Medulla oblongata (tissue), 1 donor: Measurements from ENCODE around the gene CCDC88C.

Experiments
- DNase-seq: peaks from one replicate; pipeline ENCODE4 v3.0.0-alpha.2; 2015; ENCODE audit errors: extremely low spot score

CCDC88C gene

DNA sequence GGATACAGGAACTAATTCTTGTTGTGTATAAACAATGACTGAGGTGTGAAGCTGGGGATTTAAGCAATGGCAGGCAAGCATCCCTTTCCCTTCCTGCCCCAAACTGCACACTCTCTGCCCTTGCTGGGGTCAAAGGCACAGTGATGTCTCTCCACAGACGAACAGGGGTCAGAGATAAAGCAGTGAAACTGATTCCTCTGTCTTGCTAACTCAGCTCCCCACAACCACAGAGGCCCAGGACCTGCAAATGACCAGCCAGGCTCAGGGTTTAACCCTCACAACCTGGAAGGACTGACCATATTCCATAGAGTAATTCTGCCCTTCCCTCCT, 67.2 kb downstream of the CCDC88C start:
- DNase-seq: no peak

DNA sequence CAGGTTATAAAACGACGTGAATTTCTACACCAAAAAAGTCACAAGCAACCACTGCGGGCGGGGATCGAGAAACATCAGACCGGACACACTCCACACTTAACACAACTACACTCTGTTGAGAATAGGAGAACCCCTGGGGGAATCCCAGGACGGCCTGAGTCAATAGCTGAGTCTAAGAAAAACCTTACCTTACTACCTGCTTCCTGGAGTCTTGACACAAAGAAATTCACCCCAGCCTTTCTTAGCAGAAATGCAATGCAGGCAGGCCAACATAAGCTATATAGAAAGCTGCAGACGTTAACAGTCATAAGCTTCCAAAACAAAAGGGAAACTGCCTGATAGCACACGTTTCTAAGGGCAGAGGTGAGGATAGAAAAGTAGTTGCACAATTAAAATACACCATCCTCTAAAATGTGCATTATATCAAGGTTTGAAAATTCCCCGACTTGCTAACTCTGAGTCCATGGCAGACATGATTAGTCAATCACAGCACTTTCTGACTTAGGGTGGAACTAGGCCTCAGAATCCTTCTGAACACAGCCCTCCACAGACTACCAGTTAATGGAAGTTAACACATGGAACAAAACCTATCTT, 68.0 kb downstream of the CCDC88C start:
- DNase-seq: no peak

DNA sequence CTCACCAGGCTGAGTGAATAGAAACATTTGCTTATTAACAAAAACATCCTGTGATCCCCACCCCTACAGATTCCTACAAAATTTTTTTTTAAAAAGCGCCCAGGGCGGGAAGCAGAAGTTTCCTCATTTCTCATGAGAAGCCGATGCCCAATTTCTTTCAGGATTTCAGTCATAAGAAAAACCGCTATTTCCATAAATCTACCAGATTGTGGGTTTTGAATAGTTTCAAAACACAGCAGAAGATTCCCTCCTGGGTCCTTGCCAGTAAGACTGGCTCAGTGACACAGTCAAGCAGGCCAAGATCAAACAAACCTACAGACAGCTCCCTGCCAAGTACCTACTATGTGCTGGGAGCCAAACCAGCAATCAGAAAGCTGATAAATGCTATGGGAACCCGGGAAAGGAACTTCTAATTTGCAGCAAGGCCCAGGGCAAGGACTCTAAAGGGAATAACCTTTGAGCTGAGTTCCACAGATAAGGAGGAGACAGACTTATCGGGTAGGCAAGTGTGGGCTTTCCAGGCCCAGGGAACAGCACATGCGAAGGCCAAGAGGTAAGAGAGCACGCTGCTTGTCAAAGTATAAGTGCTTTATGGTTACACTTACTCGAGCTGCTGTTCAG, 68.7 kb downstream of the CCDC88C start:
- DNase-seq: no peak

DNA sequence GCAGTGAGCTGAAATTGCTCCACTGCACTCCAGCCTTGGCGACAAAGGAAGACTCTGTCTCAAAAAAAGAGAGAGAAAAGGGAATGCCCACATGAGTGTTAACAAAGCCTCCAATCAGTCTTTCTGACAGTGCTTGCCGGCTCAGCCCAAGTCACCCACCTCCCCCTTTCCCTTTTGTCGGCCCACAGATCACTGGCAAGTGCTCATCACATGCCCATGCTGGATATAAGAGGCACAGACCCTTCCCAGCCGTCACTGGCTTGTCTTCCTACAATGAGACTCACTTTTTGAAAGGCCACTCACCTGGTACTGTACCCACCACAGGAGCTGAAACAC, 70.8 kb downstream of the CCDC88C start:
- DNase-seq: no peak

DNA sequence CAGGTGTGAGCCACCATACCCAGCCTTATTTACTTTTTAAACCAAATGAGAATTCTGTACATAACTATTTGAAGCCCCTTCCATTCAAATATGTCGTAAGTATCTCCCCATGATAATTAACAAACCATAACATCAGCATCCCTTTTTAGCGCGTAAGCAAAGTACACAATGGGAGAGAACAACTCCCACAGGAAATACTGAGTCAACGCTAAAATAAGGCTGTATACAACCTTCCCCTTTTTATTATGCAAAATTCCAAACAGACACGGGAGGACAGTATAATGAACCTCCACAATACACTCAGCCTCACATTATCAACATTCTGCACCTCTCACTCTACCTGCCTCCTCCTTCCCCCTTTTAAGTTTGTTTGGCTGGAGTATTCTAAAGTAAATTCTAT, 73.5 kb downstream of the CCDC88C start:
- no peak for DNase-seq

DNA sequence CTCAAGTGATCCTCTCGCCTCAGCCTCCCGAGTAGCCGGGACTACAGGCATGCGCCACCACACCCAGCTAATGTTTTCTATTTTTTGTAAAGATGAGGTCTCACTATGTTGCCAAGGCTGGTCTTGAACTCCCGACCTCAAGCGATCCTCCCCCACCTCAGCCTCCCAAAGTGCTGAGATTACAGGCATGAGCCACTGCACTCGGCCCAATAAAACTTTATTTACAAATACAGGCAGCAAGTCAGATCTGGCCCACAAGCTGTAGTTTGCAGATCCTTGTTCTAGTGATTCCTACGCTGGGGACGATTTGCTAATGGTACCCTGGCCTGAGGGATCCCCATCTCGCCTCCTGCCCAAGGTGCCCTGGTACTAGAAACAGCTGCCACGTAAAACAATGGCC, 74.6 kb downstream of the CCDC88C start:
- no peak for DNase-seq

DNA sequence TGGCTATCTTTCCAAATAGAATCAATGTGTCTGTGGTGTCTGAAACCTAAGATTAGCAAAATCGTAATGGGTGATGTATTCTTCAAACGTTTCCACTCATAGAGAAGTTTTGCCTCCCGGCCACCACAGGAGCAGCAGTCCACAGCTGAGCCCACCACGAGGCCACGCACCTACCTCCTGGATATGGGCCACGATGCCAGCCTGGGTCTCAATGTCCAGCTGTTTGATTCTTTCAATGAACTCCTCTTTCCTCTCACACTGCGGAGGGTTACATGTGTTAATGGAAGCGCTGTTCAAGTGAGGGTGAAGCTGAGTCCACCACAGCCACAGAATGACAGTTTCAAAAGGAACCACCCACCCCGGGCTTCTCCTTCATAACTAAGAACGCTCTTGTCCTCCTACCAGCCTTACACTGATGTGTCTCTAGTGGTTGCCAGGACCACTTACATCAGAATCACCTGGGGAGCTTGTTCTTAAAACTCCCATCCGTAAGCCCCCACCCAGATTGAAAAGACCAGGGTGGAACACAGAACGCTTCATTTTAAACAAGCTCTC, 75.3 kb downstream of the CCDC88C start:
- DNase-seq: no peak

DNA sequence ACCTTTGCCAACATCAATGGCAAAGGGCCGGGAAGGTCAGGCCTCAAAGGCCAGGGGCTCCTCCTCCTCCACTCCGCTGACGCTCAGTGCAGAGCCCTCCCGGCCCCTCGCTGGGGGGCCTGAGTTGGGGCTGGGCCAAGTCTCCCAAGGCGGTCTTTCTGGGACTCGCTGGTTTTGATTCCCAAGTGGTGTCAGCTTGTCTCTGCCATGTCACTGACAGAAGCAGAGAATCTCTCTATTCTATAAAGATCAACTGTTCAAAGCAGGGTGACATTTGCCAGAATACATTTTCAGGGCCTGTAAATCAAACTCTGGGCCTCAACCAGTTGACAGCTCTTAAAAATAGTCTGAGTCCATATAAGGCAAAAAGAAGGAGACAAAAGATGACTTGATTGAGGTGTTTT, 75.9 kb downstream of the CCDC88C start:
- DNase-seq: no peak

DNA sequence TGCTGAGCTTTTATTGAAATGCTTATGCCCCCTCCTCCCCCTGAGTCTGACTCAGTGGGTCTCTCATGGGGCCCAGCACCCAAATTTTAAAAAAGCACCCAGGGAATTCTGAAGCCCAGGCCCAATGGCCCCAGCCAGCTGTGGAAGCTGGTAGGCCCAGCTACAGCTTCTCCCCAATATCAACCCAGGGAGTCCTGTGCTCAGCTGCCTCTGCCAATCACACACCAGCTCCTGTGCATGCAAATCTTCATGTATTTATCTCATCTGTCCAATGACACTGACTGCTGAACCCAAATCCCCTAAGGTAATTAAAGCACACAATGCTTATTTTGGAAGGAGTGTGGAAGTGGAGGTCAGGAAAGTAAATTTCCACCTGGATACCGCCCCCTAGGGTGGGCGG, 76.3 kb downstream of the CCDC88C start:
- no peak for DNase-seq

DNA sequence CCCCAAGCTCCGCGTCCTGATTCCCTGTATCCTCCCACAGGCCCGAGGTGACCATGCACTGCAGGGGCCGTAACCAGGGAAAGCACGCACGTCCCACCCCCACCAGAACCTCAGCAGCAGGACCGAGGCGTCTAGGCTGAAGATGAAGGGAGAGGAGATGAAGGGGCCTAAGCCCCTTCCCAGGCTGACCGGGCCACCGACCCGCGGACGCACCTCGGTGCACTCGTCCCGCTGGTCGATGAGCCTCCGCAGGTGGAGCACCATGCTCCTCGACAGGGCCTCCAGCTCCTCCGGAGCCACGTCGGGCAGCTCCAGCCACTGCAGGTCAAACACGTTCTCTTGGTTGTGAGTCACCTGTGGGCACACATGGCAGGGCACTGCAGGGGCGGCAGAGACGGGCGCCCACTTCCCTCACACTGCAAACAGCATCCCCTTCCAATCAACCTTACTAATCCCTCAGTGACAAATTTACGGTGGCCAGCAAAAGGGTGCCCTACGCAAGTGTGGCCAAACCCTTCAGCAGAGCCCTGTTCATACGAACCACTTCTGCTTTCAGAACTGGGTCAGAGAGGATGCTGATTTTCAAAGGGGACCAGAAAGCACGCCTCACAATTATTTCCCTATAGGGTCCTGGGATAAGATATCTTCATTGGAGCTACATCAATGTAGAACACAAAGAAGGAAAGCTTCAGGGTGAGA, 77.8 kb downstream of the CCDC88C start:
- no peak for DNase-seq

DNA sequence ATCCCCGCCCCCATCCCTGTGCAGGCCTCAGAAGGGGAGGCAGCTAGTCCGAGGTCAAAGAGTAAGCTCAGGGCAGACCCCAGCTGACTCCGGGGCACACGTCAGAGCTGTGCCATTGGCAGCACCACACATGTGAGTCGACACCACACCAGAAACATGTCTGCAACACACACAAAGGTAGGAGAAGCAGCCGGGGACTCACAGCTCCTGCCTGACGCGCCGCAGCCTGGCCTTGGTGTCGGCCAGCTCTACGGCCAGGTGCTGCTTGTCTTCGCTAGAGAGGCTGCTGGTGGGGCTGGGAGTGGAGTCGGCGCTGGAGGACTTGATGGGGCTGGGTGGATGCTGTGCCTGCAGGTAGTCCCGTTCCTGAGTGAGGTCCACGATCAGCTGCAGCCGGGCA, 78.5 kb downstream of the CCDC88C start:
- DNase-seq: no peak

DNA sequence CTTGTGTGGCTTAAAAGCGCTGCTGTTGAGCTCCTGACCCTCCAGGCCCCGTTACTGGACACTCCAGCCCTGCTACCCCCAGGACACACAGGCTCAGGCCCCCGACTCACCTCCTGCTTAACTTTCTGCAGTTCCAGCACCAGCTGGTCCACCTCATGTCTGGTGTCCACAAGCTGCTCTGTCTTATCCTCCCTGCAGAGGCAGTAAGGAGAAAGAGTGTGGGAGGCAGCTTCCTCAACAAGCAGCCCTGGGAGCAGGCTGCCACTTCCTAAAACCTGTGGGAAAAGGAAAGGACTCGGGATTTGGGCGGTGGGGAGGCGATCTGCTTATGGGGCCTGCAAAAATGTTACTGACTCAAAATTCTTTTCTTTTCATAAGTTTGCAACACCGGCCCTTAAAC, 79.2 kb downstream of the CCDC88C start:
- DNase-seq: no peak

DNA sequence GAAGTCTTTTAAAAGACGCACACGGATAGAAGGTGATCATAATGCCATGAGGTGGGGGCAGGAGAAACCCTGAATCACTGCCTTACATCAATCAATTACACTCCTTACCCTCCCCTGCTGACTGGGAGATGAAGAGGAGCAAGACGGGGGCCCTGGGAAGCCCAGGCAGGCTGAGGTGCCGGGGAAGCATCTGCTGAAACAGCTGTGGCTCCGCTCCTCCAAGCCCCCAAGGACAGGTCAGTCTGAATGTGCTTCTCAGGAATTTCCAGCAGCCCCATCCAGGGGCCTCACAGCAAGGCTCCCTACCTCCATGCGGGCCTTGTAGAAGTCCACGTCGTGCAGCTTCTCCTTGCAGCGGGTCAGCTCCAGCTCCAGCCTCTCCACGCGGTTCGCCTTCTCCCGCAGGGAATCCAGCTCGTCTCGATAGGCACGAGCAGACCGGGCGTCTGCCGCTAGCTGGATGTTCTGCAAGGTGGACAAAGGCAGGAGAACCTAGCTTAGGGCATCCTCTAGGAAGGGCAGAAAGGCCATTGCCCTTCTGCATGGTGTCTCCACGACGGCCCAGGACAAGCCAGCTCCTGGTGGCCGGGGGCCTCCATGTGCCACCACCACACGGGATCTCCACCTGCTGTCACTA, 79.8 kb downstream of the CCDC88C start:
- no peak for DNase-seq

DNA sequence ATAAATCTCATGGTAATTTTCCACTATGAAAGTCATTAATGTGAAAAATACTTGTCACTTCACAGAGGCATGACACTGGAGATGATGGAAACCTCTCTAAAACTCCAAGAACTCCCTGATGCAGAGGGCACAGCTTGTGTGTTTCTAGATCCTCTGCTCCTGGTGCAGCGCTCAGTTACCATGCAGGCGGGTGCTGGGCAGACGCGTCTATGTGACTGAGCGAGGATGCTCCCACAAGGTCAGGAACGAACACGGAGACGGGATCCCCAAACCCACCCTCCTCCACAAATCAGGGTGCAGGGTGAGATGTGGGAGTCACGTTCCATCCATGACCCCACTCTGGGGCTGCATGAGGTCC, 81.5 kb downstream of the CCDC88C start:
- DNase-seq: no peak

DNA sequence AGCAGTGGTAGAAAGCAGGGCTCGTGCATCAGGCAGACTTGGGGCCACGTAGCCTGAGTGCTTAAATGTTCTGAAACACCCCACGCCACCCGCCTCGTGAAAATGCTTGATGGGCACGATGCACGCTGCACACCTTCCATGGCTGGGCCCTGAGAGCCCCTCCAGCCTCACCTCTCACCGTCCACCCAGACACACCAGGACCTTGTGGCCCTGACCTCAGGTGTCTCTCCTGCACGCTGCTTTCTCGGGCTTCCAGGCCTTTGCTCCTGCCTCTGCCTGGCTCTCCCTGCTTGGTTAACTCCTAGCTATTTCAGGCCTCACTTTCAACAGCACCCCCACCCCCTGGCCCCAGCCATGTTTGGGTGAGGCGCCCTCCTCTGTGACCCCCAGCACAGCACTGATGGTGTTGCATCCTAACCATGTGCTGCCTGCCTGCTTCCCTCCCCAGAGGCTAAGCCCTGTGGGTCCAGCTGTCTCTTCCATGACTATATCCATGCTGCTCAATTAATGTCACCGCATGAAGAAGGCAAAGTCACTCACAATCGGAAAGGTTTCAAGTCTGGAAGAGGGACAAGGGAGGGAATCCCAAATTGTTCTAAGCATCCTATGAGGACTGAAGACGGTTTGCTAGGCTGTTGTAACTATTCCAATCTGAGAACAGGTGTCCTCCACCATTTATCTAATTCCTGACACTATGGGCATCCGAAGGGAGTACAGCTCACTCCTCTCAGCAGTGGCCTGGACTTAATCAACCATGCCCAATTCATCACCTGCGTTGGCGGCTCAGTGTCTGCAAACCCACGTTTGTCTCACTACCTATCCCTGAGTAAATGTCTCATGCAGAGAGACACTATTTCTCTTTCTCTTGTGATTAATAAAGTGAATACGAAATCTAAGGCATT, 82.2 kb downstream of the CCDC88C start:
- DNase-seq: no peak

DNA sequence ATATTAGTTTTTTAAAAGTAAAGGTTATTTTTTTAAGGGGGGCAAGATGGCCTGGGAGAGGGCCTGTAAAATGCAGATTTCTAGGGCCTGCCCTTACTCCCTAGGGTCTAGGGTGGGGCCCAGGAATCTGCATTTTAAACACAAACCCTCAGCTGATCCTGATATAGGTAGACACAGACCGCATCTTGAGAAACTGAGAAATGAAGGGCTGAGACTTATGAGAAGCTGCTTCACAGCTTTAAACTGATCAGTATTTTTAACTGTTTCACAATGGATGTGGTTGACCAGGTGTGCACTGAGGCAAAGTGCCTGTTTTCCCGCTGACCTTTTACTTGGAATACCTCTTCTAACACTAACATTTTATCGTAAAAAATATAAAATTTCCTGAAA, 84.0 kb downstream of the CCDC88C start:
- no peak for DNase-seq

DNA sequence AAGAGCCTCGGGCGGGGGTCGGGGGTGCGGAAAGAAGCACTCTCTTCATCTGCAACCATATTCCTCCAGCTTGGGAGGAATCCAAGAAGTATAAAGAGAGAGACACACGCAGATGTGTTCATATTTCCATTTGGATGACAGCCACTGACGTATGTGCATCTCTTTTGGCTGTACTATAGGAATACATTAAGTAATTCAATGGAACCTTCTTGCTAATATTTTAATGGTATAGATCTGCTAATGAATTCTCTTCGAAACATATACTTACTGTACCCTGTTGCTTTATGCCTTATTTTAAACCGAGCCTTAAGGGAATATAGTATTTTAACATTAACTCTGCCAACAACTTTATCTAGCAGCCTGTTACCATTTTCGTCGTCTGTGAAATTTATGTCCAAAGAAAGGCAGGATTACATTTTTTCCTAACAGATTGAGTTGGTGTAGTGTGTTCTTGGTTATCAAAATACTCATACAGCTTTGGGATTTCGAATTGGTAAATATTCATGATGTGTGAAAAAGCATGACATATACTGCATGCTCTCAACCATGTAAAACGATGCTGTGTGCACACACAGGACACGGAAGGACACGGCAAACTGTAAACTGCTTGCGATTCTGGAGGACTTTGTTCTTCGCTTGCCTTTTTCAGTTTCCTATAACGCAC, 84.5 kb downstream of the CCDC88C start:
- no peak for DNase-seq

DNA sequence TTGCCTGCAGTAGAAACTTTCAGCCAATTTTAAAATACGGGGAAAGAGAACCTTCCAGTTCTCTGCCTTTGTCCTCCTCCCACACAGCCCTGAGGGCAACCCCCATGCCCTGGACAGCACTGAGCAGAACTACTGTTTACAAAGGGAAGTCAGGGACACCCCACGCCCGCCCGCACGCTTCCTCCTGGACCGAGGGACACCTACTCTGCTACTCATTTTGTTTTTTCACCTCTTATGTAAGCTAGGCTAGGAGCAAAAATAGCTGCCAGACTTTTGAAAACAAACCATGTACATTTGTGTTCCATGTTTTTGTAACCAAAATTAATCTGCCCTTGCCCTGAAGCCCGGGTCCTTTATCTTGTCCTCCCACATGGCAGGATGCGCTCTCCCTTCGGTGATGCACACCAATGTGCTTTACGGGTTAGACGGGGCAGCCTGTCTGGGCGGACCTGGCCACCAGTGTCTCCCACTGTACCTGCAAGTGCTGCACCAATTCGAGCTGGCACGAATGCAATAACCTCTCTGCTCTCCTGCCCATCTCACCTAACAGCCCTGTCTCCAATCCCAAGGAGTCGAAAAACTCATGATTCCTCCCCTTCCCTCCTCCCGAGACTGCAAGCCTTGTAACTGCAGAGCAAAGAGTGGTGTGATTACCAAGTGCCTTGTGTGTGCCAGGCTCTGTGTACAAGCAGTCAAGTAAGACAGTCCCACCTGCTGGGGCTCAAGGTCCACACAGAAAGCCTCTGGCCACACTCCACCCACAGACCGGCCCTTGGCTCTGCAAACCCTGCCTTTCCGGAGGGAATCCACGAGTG, 85.2 kb downstream of the CCDC88C start:
- DNase-seq: no peak

DNA sequence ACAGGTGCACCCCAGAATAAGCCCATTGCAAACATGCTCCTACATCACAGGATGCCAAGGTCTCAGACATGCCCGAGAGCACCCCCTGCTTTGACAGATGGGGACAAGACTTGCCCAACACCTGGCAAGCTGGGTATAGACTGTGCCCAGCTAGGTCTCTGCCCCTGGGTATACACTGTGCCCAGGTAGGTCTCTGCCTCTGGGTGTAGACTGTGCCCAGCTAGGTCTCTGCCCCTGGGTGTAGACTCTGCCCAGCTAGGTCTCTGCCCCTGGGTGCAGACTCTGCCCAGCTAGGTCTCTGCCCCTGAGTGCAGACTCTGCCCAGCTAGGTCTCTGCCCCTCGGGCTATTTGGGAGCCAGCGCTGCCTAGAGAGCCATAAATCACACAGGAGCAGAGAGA, 85.9 kb downstream of the CCDC88C start:
- DNase-seq: no peak

DNA sequence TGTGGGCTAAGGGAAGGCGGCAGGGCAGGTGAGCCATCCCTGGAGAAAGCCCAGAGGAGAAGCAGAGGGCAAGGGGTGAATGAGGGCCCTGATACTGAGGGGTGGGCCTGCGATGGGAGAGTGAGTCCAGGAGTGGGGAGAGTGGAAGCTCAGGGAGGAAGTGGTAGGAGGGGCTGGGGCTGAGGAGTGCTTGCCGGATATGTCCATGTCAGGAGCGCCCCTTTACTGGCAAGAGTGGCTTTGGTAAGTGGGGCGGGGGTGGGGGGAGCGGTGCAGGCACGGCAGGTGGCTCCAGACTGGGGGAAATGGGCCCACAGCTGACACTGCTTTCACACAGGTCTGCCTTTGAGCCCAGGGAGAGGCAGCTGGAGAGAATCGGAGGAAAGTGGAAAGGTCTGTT, 86.8 kb downstream of the CCDC88C start:
- no peak for DNase-seq
